Measurements from ENCODE around the gene LDLRAD4.

Gene LDLRAD4

GRCh38 chr18:13409997-13410396, 191.4 kb downstream of the LDLRAD4 start:
- TF ChIP-seq CTCF (conservative IDR thresholded peaks at IDR 0.05; ENCODE audit: low read depth, low read length) = no peak

GRCh38 chr18:13410471-13410870, 191.9 kb downstream of the LDLRAD4 start:
- H3K4me3 ChIP-seq (ENCODE audit: low read depth, low read length) = no peak overlapping the region
- DNase-seq (ENCODE audit: low read depth) = no peak
- TF ChIP-seq CTCF (conservative IDR thresholded peaks at IDR 0.05; ENCODE audit: low read depth, low read length) = no peak

More at GRCh38 chr18:13409997-13410396, 191.4 kb downstream of the LDLRAD4 start:
- no peak overlapping the region for H3K4me3 ChIP-seq (ENCODE audit: low read depth, low read length)
- DNase-seq (ENCODE audit: low read depth) = no peak

GRCh38 chr18:13412017-13412416, 193.5 kb downstream of the LDLRAD4 start:
- DNase-seq (ENCODE audit: low read depth) = no peak
- no peak overlapping the region for H3K4me3 ChIP-seq (ENCODE audit: low read depth, low read length)
- no peak for TF ChIP-seq CTCF (conservative IDR thresholded peaks at IDR 0.05; ENCODE audit: low read depth, low read length)

- no peak for TF ChIP-seq CTCF (conservative IDR thresholded peaks at IDR 0.05; ENCODE audit: low read depth, low read length)
- no peak for DNase-seq (ENCODE audit: low read depth)
- no peak overlapping the region for H3K4me3 ChIP-seq (ENCODE audit: low read depth, low read length)
These were observed 194.3 kb downstream of the LDLRAD4 start for GRCh38 chr18:13412901-13413300.

GRCh38 chr18:13414102-13414501, 195.5 kb downstream of the LDLRAD4 start:
- H3K4me3 ChIP-seq (ENCODE audit: low read depth, low read length) = no peak overlapping the region
- no peak for TF ChIP-seq CTCF (conservative IDR thresholded peaks at IDR 0.05; ENCODE audit: low read depth, low read length)
- DNase-seq (ENCODE audit: low read depth) = no peak

- no peak for DNase-seq (ENCODE audit: low read depth)
- TF ChIP-seq CTCF (conservative IDR thresholded peaks at IDR 0.05; ENCODE audit: low read depth, low read length) = no peak
- H3K4me3 ChIP-seq (ENCODE audit: low read depth, low read length) = no peak overlapping the region
These were observed 196.0 kb downstream of the LDLRAD4 start for GRCh38 chr18:13414521-13414920.

GRCh38 chr18:13415736-13416135, 197.2 kb downstream of the LDLRAD4 start:
- no peak for TF ChIP-seq CTCF (conservative IDR thresholded peaks at IDR 0.05; ENCODE audit: low read depth, low read length)
- no peak overlapping the region for H3K4me3 ChIP-seq (ENCODE audit: low read depth, low read length)
- no peak for DNase-seq (ENCODE audit: low read depth)
